Stromal cell of bone marrow (primary cell): ENCODE results near the gene NXT1.
A peak's percentile ranks its signal among the peaks of the same experiment; 100 is the strongest.
"Not testable (repeated sequence)": the region's sequence is repeated elsewhere in the genome, so short reads cannot be mapped to it uniquely, and the experiment has no call there.

Source experiments
- DNase-seq: peaks from one replicate; pipeline ENCODE4 v3.0.0-alpha.2; 2012; ENCODE audit warnings: low read depth

NXT1 gene

DNA sequence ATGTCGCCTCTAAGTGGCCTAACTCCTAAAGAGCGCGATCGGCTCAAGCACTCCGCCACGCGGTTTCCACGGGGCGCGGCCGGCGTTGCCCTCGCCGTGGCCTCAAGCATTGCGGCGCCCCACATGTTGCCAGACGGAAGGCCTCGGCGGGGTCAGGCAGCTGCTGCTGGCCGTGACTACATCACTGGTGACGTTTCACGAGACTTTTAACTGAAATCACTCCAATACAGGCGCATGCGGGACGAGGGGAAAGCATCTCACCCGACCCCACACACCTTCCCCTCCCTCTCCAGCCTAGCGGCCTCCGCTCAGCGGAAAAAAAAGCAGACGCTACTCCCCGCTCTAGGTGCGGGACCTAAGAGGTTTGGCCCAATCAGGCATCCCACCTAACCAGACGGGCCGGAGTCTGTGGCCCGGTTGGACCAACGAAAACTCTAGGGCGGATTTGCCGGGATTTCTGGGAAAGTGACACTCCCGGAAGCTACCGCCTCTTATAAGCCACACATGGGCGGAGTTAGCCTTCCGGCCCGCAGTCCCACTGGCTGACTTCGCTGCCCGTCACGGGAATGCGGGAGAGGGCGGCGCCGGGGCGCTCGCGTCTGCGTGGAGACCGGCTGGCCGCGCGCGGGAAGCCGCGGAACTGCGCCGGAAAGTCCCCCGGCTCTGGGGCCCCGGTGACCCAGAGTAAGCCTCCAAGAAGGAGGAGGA lies at the start of gene NXT1:
NXT1 (plus strand) TSS at position 596 of the 708 bp plus-strand sequence. CDS start 3,251 bp downstream, outside the sequence.
- DNase-seq = peak; percentile 98

DNA sequence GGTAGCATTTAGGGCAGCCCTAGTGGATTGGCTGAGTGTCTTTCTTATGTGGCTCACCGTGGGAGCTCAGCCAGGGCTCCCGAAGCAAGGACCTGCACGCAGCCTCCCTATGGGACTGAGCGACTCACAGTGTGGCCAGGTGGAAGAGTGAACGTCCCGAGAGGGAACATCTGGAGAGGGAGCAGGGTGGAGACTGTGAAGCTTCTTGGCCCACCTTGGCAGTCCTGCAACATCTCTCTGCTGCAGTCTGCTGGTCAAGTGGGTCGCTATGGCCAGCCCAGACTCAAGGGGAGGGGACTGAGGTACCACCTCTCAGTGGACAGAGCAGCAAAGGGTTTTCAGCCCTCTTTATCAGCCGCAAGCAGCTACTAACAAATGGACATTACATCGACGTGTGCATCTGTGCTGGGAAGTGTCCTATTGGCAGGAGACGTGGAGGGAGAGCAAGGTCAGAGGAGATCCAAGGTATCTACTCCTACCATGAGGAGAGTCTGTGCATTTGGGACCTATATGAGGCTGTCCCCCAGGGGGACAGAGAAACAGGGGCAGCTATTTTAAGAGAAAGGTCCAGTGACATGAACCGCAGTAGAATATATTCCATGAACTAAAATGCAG lies 49.0 kb upstream of the NXT1 start:
- no peak for DNase-seq

DNA sequence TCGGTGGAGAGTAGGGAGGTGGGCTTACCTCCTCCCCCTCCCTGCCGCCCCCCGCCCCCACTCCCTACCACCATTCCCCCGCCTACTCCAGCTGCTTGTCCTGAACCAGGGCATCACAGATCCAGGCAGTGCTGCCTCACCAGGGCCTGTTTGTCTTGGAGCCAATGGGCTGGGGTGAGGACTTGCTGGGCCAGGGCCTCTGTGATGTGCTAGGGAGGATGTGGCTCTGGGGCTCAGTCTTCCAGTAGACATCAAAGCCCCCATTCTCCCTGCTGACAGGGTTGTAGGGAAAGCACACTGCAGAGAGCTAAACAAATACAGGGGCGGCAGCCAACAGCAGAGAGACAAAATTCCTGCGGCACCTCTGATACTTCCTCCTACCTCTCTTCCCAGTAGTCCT lies 48.2 kb upstream of the NXT1 start:
- no peak for DNase-seq

DNA sequence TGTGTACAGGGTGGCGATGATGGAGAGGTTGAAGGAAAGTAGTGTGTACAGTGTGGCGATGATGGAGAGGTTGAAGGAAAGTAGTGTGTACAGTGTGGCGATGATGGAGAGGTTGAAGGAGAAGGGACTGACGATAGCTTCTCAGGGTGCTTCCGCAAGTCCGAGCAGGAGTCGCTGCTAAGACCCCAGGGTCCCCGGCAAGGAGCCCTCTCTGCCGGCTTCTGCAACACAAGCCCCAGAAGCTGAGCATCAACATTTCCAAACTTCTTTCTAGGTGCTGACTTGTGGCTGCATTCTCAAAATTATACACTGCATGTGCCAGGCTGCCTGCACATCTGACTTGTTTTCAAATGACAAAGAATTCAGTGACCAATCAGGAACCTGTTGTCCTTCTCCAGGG lies 47.8 kb upstream of the NXT1 start:
- DNase-seq = no peak

DNA sequence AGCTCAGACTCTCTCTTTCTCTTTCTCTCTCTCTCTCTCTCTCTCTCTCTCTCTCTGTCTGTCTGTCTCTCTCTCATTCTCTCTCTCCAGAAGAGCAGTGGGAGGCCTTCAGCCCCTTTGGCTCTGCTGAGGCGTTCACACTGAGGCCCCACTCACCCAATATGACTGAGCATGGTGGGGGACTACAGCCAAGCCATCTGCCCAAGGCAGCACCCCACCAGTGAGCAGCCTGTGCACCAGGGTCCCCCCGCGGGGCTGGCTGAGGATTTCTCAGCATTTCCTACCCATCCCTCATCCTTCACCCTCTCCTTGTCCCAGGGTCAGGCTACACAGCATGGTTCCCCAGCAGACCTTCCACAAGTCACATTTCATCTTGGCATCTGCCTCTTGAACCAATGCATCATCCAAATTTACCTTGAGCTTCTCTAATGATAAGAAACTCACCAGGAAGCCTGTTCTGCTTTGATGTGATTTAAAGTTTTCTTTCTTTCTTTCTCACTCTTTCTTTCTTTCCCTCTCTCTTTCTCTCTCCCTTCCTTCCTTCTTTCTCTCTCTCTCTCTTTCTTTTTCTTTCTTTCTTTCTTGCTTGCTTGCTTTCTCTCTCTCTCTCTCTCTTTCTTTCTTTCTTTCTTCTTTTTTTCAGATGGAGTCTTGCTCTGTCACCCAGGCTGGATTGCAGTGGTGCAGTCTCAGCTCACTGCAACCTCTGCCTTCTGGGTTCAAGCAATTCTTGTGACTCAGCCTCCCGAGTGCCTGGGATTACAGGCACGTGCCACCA lies 47.1 kb upstream of the NXT1 start:
- DNase-seq = no peak

DNA sequence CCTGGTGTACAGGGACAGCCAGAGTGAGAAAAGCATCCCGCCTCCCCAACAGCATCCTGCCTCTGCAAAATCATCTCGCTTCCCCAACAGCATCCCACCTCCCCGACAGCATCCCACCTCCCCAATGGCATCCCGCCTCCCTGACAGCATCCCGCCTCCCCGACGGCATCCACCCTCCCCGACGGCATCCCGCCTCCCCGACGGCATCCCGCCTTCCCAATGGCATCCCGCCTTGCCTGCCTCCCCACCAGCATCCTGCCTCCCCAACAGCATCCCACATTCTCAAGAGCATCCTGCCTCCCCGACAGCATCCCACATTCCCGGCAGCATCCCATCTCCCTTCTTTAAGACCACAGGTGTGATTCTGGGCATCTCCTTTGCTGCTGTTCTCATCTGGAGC lies 46.0 kb upstream of the NXT1 start:
- DNase-seq = no peak

DNA sequence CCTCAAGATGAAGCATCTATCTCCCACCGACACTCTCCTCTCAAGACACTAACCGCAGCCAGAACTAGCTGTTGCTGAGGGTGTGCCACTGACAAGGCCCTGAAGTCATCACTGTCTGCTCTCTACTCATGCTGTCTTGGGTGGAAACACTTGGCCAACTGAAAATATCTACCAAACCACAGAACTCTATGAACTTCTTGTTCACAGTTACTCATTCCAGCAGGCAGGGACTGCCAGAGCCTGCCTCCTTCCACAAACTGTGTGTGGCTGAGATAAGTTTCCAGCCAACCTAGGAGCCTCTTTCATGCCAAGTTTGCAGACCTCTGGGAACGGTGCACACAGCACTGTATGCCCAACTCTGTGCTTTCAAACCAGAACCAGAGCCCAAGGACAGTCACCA lies 45.5 kb upstream of the NXT1 start:
- peak; percentile 83 for DNase-seq

DNA sequence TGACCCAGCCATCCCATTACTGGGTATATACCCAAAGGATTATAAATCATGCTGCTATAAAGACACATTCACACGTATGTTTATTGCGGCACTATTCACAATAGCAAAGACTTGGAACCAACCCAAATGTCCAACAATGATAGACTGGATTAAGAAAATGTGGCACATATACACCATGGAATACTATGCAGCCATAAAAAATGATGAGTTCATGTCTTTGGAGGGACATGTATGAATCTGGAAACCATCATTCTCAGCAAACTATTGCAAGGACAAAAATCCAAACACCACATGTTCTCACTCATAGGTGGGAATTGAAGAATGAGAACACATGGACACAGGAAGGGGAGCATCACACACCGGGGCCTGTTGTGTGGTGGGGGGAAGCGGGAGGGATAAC lies 43.2 kb upstream of the NXT1 start:
- not testable (repeated sequence) for DNase-seq

DNA sequence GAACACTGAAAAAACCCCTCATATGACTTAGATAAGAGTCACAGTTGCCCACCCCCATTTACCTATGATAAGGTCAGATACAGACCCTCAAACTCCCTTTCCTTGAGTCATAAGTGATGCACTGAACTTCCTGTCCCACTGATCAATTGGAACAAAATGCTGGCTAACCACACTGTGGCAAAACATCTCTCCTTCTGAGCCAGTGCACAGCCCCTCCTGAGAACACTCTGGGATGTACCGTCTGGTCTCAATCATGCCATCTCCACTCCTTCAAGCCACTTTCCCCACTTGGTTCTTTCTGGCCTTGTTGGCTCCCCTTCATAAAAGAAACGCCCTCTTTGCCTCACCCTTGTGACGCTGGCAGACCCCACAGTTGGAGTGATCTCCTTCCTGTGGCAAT lies 42.6 kb upstream of the NXT1 start:
- no peak for DNase-seq

DNA sequence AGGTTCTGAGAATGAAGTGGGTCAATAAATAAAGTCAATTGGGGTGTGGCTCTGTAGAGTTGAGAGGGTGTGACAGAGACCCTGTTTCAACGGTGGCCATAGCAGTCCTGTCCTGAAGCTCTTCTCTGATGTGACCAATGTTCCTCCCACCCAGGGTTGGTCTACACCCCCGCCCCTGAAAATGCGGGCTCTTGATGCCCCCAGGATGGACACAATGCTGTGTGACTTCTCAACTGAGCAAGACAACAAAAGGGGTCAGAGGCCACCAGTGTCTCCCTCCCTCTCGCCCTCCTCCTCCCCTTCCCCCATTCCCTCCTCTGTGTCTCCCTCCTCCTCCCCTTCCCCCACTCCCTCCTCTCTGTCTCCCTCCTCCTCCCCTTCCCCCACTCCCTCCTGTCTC lies 41.7 kb upstream of the NXT1 start:
- DNase-seq = no peak

DNA sequence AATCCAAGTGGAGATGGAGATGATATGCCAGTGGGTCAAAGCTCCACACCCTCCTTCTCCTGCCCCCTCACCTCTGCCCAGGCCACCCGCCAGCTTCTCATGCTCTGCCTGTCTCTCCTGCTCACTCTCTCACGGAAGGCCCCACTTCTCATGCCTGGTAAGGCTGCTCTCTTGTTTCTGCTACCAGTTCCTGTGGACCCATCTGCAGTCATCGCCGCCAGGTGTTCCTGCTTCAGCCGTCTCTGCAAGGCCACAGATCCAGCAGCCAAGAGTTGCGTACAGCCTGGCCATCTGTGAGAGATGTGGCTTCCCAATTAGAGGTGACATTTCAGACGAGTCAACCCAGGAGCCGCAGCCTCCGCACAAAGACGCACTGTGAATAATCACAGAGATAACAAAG lies 40.8 kb upstream of the NXT1 start:
- DNase-seq = no peak

DNA sequence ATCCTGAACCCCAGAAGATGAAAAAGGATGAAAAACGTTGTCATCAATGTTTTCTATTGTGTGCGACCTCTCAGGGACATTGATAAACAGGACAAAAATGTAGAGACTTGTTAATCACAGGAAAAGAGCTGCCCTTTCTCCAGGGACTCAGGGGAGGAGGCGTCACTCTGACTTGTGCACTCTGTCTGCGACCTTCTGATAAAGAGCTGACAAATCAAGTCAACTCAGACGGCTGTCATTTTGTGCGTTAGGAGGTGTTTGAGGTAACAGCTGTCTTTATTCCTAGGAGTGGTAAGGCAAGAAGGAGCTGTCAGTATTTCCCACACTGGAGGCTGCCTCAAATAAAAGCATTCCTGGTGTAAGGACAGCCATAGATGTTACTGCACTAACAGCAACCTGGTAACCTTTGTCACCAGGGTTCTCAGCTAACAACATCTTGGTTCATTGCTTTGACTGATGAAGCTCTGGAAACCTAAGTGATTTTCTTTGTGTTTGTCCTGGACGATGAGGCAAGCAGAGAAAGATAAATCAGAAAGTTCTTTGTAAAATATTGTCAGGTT lies 38.6 kb upstream of the NXT1 start:
- no peak for DNase-seq

DNA sequence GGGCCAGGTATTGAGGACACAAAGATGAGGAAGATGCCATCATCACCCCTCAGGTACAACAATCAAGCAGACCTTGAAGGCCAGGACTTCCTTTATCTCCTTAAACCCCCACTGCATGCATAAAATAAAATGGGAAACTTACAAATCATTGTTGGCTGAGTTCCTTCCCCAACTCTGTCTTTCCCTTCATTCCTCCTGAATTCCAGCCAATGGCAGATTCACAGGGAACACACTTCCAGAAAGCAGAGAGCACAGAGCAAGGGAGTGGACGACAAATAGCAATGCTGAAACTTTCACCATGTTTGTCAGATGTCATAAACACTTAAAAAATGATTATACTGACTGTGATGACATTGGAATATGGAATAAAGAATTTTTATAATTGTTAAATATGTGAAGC lies 37.3 kb upstream of the NXT1 start:
- DNase-seq = no peak

DNA sequence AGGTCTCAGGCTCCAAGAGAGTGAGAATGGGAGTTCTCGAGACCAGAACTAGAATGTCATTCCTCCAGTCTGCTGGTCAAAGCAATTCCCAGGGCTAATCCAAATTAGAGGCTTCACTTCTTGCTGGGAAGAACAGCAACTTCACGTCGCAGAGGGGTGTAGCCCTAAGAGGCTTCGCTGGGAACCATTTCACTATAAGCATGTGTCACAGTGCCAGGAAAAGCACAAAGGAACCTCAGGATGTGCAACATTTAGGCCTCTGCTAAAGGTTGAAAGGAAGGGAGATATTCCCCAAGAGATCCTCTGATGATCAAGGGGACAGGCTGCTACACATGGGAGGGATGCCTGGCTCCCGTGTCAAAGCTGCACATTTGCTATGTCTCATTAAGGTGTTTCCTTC lies 35.9 kb upstream of the NXT1 start:
- DNase-seq = no peak

DNA sequence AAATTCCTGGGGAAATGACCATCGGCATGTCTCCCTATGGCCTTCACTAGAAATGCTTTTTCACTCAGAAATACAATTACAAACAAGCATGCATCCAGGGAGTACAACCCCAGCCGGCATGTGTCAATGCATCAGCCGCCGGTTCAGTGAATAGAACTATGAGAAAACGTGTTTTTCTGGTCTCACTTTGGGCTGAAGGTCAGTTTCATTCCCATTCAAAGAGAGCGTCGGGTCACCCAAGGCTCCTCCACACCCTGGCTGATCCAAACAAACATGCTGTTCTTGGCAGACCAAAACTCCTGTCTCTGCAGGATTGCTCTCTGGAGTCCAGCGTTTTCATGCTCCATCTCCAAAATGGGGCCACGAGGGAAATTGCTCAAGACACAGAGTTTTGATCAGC lies 35.5 kb upstream of the NXT1 start:
- DNase-seq = no peak

DNA sequence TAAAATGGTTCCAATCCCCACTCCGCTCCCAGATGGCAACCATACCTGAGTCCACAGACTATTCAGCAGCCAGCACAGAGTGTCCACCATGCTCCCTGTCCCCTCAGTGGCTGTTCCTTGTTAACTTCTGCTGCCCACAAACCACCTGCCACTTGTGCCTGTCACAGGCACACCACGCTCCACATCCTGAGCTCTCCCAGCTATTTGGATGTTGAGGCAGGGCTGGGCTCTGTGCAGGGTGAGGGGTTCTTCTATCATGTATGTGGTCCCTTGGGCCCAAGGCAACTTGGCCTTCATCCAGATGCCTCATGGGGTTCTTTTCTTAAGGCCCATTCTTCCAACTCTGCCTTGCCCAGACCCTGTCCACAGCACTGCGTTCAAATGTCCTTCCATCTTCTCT lies 34.0 kb upstream of the NXT1 start:
- no peak for DNase-seq

DNA sequence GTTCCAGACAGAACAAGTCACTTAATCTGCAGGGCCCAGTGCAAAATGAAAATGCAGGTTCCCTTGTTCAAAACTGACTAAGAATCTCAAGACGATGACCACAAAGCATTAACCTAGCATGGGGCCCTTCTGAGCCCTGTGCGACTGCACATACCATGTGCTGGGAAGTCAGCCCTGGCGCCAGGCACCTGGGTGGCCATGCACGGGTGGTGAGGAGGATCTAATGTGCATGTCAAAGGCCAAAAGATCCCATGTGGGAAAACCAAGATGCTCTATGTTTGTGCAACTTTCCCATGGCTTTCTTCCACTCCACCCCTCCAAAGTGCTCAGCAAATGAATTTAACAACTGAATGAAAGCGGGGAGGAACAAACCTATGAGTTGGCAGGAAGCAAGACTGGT lies 33.5 kb upstream of the NXT1 start:
- no peak for DNase-seq

DNA sequence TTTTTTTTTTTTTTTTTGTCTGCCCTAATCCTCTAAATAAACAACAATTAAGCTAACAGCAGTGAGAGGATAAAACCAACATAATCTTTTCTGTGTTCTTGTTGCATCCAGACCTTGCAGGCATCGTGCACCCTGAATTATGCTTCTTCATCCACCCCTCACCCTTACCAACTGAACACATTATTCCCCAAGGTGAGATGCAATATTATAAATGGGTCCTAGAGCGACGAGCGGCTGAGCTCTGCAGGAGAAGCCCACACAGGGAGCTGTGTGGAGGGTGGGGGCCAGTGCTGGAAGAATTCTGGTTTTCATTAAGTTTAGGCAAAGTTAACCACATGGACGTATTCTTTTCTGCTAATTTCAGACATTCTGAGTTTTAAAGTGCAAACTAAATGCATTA lies 32.2 kb upstream of the NXT1 start:
- no peak for DNase-seq

DNA sequence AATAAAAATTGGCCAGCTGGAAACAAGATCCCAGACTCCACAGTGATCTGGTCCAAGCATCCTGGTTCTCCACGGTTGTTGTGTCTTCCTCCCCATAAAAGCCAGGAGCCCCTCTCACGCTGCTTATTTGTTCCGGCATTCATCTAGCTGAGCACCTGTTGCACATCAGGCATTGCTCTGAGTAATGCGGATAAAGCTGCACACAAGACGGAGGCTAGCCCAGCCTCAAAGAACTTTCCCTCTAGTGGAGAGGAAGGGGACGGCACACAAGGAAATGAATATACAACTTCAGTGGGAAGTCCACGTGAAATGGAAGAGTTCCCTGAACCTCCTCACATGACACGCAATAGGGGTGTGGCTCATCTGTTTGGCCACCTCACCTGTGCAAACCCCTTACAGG lies 30.3 kb upstream of the NXT1 start:
- DNase-seq = no peak

DNA sequence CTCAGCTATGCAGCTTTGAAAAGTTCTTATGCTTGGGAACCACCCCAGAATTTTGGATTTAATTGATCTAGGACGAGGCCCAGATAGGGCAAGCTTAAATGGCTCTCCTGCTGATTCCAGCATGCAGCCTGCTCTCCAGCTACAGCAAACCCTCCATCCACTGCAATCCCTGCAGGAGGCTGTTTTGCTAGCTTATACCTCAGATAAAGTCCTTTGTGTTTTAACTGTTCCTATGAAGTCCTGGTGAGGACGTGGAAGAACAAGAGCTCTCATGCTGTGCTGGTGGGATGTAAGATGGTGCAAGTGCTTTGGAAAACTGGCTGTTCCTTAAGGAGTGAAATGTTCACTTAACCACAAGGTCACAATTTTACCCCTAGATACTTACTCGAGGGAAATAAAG lies 25.5 kb upstream of the NXT1 start:
- no peak for DNase-seq

DNA sequence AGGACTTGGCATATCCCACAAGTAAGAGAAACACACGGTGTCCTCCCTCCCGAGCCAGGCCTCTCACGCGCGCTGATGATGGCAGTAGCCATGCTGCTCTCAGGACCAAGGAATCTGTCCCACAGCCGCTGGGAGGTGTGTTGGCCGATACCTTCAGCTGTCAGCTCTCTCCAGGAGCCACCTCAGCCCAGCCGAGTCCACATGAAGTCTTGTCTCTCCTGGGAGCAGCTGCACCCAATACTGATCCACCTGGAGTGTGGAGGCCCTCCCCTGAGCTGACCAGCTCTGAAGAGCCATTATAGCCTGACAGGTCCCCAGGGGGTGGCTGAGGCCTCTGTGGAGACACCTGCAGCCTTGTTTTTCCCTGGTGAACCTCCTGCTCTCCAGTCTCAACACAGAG lies 23.8 kb upstream of the NXT1 start:
- DNase-seq = no peak

DNA sequence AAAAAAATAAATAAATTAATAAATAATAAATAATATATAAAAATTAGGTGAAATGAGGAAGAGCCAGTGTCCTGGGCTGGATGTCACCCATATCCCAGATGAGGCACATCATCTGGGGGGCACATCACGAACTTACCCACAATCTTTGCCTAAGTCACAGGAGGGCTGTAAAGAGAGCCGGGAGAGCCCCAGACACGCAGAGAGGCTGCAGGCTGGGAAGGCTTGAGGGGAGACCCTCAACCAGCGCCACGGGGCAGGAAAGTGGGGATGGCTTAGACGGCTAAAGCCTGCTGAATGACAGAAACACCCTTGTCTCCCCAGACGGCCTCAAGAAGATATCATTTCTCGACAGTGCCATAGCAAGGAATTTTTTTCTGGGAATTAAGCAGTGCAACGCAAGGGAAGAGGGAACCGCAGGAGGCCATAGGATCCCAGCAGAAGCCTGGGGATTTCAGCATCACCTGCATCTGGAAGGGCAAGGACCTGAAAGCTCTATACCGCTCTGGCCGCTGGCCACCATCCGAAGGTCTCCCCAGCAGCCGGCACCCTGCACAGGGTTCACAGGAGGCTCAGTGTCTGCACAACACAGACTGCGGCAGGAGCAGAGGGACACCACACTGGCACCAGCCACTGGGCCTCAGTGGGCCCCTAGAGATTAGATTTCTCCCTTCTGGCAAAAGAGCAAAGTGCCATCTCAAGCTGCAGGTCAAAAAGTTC lies 22.8 kb upstream of the NXT1 start:
- DNase-seq = no peak
